Heart left ventricle (tissue), 16 donors: ENCODE measurements around the gene TPST2. TPM values are rescaled to one million over a fixed set of nuclear protein-coding genes. Genes with fewer than 3 reads are reported as not detected.
"Not testable (repeated sequence)": the region's sequence is repeated elsewhere in the genome, so short reads cannot be mapped to it uniquely, and the experiment has no call there.

Experiments used
- ATAC-seq, 4 donors: fragments of 200-7000 bp; cut with Tn5 transposase; one replicate each; pipeline ENCODE4 v1.9.1; 2020 to 2022; ENCODE audit warnings: moderate library complexity in 4 of 4, mild to moderate bottlenecking in 3 of 4, moderate number of reproducible peaks in 1 of 4
- DNase-seq, 5 donors: peaks; one replicate each; pipeline ENCODE4 v3.0.0-alpha.2; 2020
- H3K27ac ChIP-seq, 12 donors: fragments of 200-600 bp; sonication (generic) in 4 of 12; one replicate each; pipeline versions ENCODE4 v1.5.0 to v1.8.0; 2016 to 2022; ENCODE audit warnings: mild to moderate bottlenecking in 2 of 12
- H3K27me3 ChIP-seq, 9 donors: fragments of 200-600 bp; sonication (generic) in 2 of 9; one replicate each; pipeline versions ENCODE4 v1.5.1 to v1.8.0; 2016 to 2022; ENCODE audit warnings: mild to moderate bottlenecking in 3 of 9
- H3K36me3 ChIP-seq, 9 donors: fragments of 200-600 bp; sonication (generic) in 2 of 9; one replicate each; pipeline versions ENCODE4 v1.5.0 to v1.8.0; 2018 to 2022; ENCODE audit warnings: mild to moderate bottlenecking in 2 of 9
- H3K4me1 ChIP-seq, 12 donors: fragments of 200-600 bp; sonication (generic) in 4 of 12; one replicate each; pipeline versions ENCODE4 v1.5.0 to v1.8.0; 2016 to 2022; ENCODE audit warnings: mild to moderate bottlenecking in 3 of 12
- H3K4me3 ChIP-seq, 12 donors: fragments of 200-600 bp; sonication (generic) in 4 of 12; one replicate each; pipeline versions ENCODE4 v1.5.0 to v1.8.0; 2017 to 2022; ENCODE audit warnings: mild to moderate bottlenecking in 9 of 12, moderate library complexity in 4 of 12
- H3K9me3 ChIP-seq, 12 donors: fragments of 200-600 bp; sonication (generic) in 4 of 12; one replicate each; pipeline versions ENCODE4 v1.5.0 to v1.8.0; 2016 to 2022; ENCODE audit warnings: mild to moderate bottlenecking in 1 of 12
- POLR2A ChIP-seq, 2 donors: fragments of 450-650 bp; IDR thresholded peaks; one replicate each; pipeline ENCODE4 v1.6.1; 2017; ENCODE audit warnings: antibody characterized with exemption in 2 of 2, mild to moderate bottlenecking in 2 of 2, moderate library complexity in 2 of 2
- WGBS, 4 donors: extraction: QIAGEN DNeasy Blood & Tissue Kit in 2 of 4; methylation state at CpG; one replicate each; pipeline versions ENCODE4 v1.1.5 to v1.1.7; 2013 to 2018; 5-methylcytosine and 5-hydroxymethylcytosine counted together
- intact Hi-C, 10 donors: fragments of 100-400 bp; cut with DNase I; formaldehyde crosslinking; loops; one replicate each; pipeline versions ENCODE4 v1.11.1 to v1.14.2; 2022
- polyA plus RNA-seq, 2 donors: library from polyadenylated mRNA; stranded (reverse); fragments of 200-250 nt; gene quantifications; one replicate each; pipeline ENCODE4 v1.2.3, GENCODE V29; 2013
- total RNA-seq, 9 donors: library from RNA; depleted of rRNA in 2 of 9; stranded (reverse); fragments of >200 nt in 2 of 9; fragmentation: NEBNext Ultra II Directional in 3 of 9; extraction: Animal tissue kit (Norgen Biotek cat#: 25700) in 3 of 9; gene quantifications; one replicate each; pipeline versions ENCODE4 v1.1.0 to v1.2.4, GENCODE V29; 2016 to 2023
- TF ChIP-seq, protein P1 (sequence below), 12 donors: fragments of 200-600 bp; sonication (generic) in 4 of 12; IDR thresholded peaks; one replicate each; pipeline versions ENCODE4 v1.5.0 to v1.8.0; 2018 to 2022; ENCODE audit warnings: antibody characterized with exemption in 12 of 12, mild to moderate bottlenecking in 5 of 12
- donor health status: ischemic (EF 13 %, LVEDD 7.1; RV severe dilation, severe dysfunction).
- donor health status: healthy with polysubstance abuse.
- donor health status: DM: no; HTN: yes; CAD: no.
- donor health status: DM: no; HTN: no; CAD: no.
- donor health status: ischemic (EF 25% LVEDD 6.9; RV normal size, moderate dysfunction).
- donor health status: ischemic (EF 25% LVEDD 5.7; RV mildly dilated, moderate dysfunction).
- donor health status: healthy.
- donor health status: DM: yes; HTN: yes; CAD: no.
- donor health status: ischemic (EF 35%, LVEDD 5.7; RV mildly dilated, moderate dysfunction).
- donor health status: nonischemic (EF 11% LVEDD 7.7; RV severe dilation, severe dysfunction).
- donor health status: DM: yes; HTN: yes; CAD: no.
- donor health status: PGD.
- donor health status: ischemic (EF 29% LVEDD 5.4; RV normal size, mild dysfunction).
- donor health status: nonischemic (EF 23%, LVEDD 6.1; RV moderate dilation, normal function).

TPST2 gene
- total and polyA plus RNA-seq, 11 donors: 12.1 to 103 (median 25.2) TPM

GRCh38 chr22:26615830-26616435, 26.0 kb upstream of the TPST2 start:
- Histone ChIP-seq H3K36me3 (no peaks in the 10 kb centered on the region), H3K4me3 (no peak overlapping the region), H3K9me3 (no peaks in the 10 kb centered on the region), H3K27me3 (peaks cover 0 to 12% (median 2%) of the 10 kb centered on the region in 9 donors), H3K4me1 (peaks cover 0 to 50% (median 4%) of the 10 kb centered on the region in 12 donors), H3K27ac (no peak overlapping the region)
- TF ChIP-seq, protein P1, sequence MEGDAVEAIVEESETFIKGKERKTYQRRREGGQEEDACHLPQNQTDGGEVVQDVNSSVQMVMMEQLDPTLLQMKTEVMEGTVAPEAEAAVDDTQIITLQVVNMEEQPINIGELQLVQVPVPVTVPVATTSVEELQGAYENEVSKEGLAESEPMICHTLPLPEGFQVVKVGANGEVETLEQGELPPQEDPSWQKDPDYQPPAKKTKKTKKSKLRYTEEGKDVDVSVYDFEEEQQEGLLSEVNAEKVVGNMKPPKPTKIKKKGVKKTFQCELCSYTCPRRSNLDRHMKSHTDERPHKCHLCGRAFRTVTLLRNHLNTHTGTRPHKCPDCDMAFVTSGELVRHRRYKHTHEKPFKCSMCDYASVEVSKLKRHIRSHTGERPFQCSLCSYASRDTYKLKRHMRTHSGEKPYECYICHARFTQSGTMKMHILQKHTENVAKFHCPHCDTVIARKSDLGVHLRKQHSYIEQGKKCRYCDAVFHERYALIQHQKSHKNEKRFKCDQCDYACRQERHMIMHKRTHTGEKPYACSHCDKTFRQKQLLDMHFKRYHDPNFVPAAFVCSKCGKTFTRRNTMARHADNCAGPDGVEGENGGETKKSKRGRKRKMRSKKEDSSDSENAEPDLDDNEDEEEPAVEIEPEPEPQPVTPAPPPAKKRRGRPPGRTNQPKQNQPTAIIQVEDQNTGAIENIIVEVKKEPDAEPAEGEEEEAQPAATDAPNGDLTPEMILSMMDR (IDR thresholded peaks at IDR 0.05): no peak
- no peak for TF ChIP-seq POLR2A (IDR thresholded peaks at IDR 0.05)
- ATAC-seq (no peak), DNase-seq (no peak)
- 60 to 80% (median 69%) methylated on average over 11 of the region's 11 CpGs for WGBS, 4 donors
- intact Hi-C loops: no loop called here

GRCh38 chr22:26615149-26615548, 25.2 kb upstream of the TPST2 start:
- H3K27me3 ChIP-seq: peaks cover 0 to 12% (median 2%) of the 10 kb centered on the region in 9 donors
- no peaks in the 10 kb centered on the region for H3K9me3 ChIP-seq
- no peak overlapping the region for H3K27ac ChIP-seq
- DNase-seq (no peak), ATAC-seq (no peak)
- TF ChIP-seq, protein P1 (IDR thresholded peaks at IDR 0.05): no peak
- no peak for TF ChIP-seq POLR2A (IDR thresholded peaks at IDR 0.05)
- H3K4me3 ChIP-seq: no peak overlapping the region
- no peaks in the 10 kb centered on the region for H3K36me3 ChIP-seq
- peaks cover 0 to 55% (median 3%) of the 10 kb centered on the region in 12 donors for H3K4me1 ChIP-seq
- intact Hi-C loops: no loop called here
- WGBS, 4 donors: 49 to 64% (median 59%) methylated on average over 5 of the region's 5 CpGs

DNA sequence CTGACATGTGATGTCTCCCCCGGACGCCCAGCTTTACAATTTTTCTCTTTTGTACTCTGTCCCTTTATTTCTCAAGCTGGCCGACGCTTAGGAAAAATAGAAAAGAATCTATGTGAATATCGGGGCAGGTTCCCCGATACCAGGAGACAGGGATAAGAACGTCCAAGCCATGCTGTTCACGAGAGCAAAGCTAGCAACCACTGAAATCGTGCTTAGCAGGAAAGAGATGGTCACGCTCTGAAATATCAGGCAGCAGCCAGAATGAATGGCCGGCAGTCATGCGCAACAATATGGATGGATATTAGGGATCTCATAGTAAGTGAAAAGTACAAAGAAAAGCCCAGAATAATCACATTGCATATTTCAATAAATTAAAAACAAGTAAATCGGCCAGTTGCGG, 24.4 kb upstream of the TPST2 start:
- ATAC-seq: no peak
- Histone ChIP-seq H3K36me3 (no peaks in the 10 kb centered on the region), H3K27me3 (peaks cover 0 to 12% (median 2%) of the 10 kb centered on the region in 9 donors), H3K9me3 (no peaks in the 10 kb centered on the region), H3K4me3 (no peak overlapping the region), H3K27ac (no peak overlapping the region), H3K4me1 (peaks cover 0 to 52% (median 0%) of the 10 kb centered on the region in 12 donors)
- TF ChIP-seq POLR2A (IDR thresholded peaks at IDR 0.05): no peak
- TF ChIP-seq, protein P1 (IDR thresholded peaks at IDR 0.05): no peak
- no peak for DNase-seq
- intact Hi-C loops: no loop called here
- WGBS, 4 donors: 48 to 53% (median 51%) methylated on average over 14 of the region's 14 CpGs

GRCh38 chr22:26613753-26614152, 23.8 kb upstream of the TPST2 start:
- ATAC-seq, H3K36me3 ChIP-seq, intact Hi-C loops, H3K4me3 ChIP-seq, H3K27ac ChIP-seq, H3K9me3 ChIP-seq, DNase-seq: not testable (repeated sequence)
- peaks cover 0 to 12% (median 2%) of the 10 kb centered on the region in 9 donors for H3K27me3 ChIP-seq
- WGBS, 4 donors: 14 to 23% (median 18%) methylated on average over 10 of the region's 10 CpGs
- peaks cover 0 to 46% (median 0%) of the 10 kb centered on the region in 12 donors for H3K4me1 ChIP-seq

- intact Hi-C loops: no loop called here
- Histone ChIP-seq H3K4me3 (no peak overlapping the region), H3K36me3 (no peaks in the 10 kb centered on the region), H3K27ac (no peak overlapping the region), H3K27me3 (peaks cover 0 to 12% (median 2%) of the 10 kb centered on the region in 9 donors), H3K9me3 (no peaks in the 10 kb centered on the region), H3K4me1 (peaks cover 0 to 35% (median 0%) of the 10 kb centered on the region in 12 donors)
- TF ChIP-seq POLR2A (IDR thresholded peaks at IDR 0.05): no peak
- TF ChIP-seq, protein P1 (IDR thresholded peaks at IDR 0.05): no peak
- WGBS, 4 donors: 79 to 90% (median 85%) methylated on average over 4 of the region's 4 CpGs
- no peak for DNase-seq
- no peak for ATAC-seq
Observed at GRCh38 chr22:26612652-26613051, 22.7 kb upstream of the TPST2 start.
